GM18868 (cell line): Measurements from ENCODE around the gene MIPEP.

Source experiments
- ATAC-seq: cut with Tn5 transposase; IDR thresholded peaks from one replicate; pipeline ENCODE4 v1.9.1; 2021; ENCODE audit warnings: mild to moderate bottlenecking, moderate library complexity; ENCODE audit not compliant: unreplicated experiment

MIPEP gene

GRCh38 chr13:23722726-23723453 lies 166.3 kb downstream of the MIPEP start:
- ATAC-seq: no peak

- no peak for ATAC-seq
Measured at GRCh38 chr13:23718996-23719395, 170.2 kb downstream of the MIPEP start.

GRCh38 chr13:23716401-23716800 lies 172.8 kb downstream of the MIPEP start:
- ATAC-seq: no peak

- ATAC-seq: no peak
Measured at GRCh38 chr13:23715762-23716235, 173.4 kb downstream of the MIPEP start.

- ATAC-seq: no peak
Measured at GRCh38 chr13:23715092-23715761, 174.0 kb downstream of the MIPEP start.

- ATAC-seq: no peak
Measured at GRCh38 chr13:23714672-23715071, 174.5 kb downstream of the MIPEP start.

GRCh38 chr13:23711355-23711754 lies 177.8 kb downstream of the MIPEP start:
- ATAC-seq: no peak

- no peak for ATAC-seq
Measured at GRCh38 chr13:23710366-23710765, 178.8 kb downstream of the MIPEP start.

- ATAC-seq: no peak
Measured at GRCh38 chr13:23709536-23709935, 179.7 kb downstream of the MIPEP start.

GRCh38 chr13:23707674-23708073 lies 181.5 kb downstream of the MIPEP start:
- ATAC-seq: no peak

GRCh38 chr13:23705583-23705982 lies 183.6 kb downstream of the MIPEP start:
- ATAC-seq: no peak

- no peak for ATAC-seq
Measured at GRCh38 chr13:23703246-23703860, 185.8 kb downstream of the MIPEP start.

GRCh38 chr13:23701636-23702035 lies 187.6 kb downstream of the MIPEP start:
- ATAC-seq: no peak

- ATAC-seq: no peak
Measured at GRCh38 chr13:23701186-23701585, 188.0 kb downstream of the MIPEP start.

- no peak for ATAC-seq
Measured at GRCh38 chr13:23699271-23699670, 189.9 kb downstream of the MIPEP start.

- ATAC-seq: no peak
Measured at GRCh38 chr13:23697772-23698313, 191.4 kb downstream of the MIPEP start.

- no peak for ATAC-seq
Measured at GRCh38 chr13:23696610-23697009, 192.6 kb downstream of the MIPEP start.

GRCh38 chr13:23695711-23696464 lies 193.3 kb downstream of the MIPEP start:
- peak; percentile 82 for ATAC-seq

- ATAC-seq: no peak
Measured at GRCh38 chr13:23695196-23695595, 194.0 kb downstream of the MIPEP start.

- no peak for ATAC-seq
Measured at GRCh38 chr13:23692816-23693215, 196.4 kb downstream of the MIPEP start.

GRCh38 chr13:23690668-23691067 lies 198.5 kb downstream of the MIPEP start:
- no peak for ATAC-seq
